Endodermal cell (in vitro differentiated cells): Measurements from ENCODE around the gene CHI3L2. TPM values are rescaled to one million over a fixed set of nuclear protein-coding genes. Genes with fewer than 3 reads are reported as not detected.

Experiments
- DNase-seq: peaks from one replicate; pipeline ENCODE4 v3.0.0-alpha.2; 2017
- H3K27ac ChIP-seq: 2 replicates; pipeline ENCODE4 v1.5.1; 2013; ENCODE audit warnings: mild to moderate bottlenecking, low read depth, low read length, moderate library complexity
- H3K27me3 ChIP-seq: 2 replicates; pipeline ENCODE4 v1.6.1; 2013; ENCODE audit warnings: mild to moderate bottlenecking, low read length, moderate library complexity; ENCODE audit not compliant: insufficient read depth, control insufficient read depth, poor library complexity, severe bottlenecking
- H3K36me3 ChIP-seq: 2 replicates; pipeline ENCODE4 v1.7.0; 2013; ENCODE audit warnings: mild to moderate bottlenecking, low read length, moderate library complexity; ENCODE audit not compliant: control insufficient read depth, insufficient read depth
- H3K4me1 ChIP-seq: one replicate; pipeline ENCODE4 v1.7.0; 2013; ENCODE audit warnings: low read length; ENCODE audit not compliant: control insufficient read depth, insufficient read depth
- H3K4me3 ChIP-seq: 2 replicates; pipeline ENCODE4 v1.5.1; 2013; ENCODE audit warnings: mild to moderate bottlenecking, low read length, moderate library complexity
- H3K9ac ChIP-seq: 2 replicates; pipeline ENCODE4 v1.6.1; 2013; ENCODE audit warnings: mild to moderate bottlenecking, low read length, moderate library complexity; ENCODE audit not compliant: poor library complexity, severe bottlenecking; ENCODE audit errors: extremely low read depth
- H3K9me3 ChIP-seq: 2 replicates; pipeline ENCODE4 v1.6.1; 2013; ENCODE audit warnings: mild to moderate bottlenecking, low read length, moderate library complexity; ENCODE audit not compliant: control insufficient read depth
- H3K27ac Mint-ChIP-seq: 2 replicates; pipeline ENCODE4 v1.8.0; 2020; ENCODE audit warnings: mixed read lengths
- H3K27me3 Mint-ChIP-seq: 2 replicates; pipeline ENCODE4 v1.8.0; 2021; ENCODE audit warnings: mild to moderate bottlenecking, mixed read lengths; ENCODE audit not compliant: insufficient read depth
- H3K36me3 Mint-ChIP-seq: 2 replicates; pipeline ENCODE4 v1.8.0; 2020; ENCODE audit warnings: low read depth, mixed read lengths
- H3K4me1 Mint-ChIP-seq: 2 replicates; pipeline ENCODE4 v1.8.0; 2020; ENCODE audit warnings: mixed read lengths
- H3K4me3 Mint-ChIP-seq: 2 replicates; pipeline ENCODE4 v1.8.0; 2020; ENCODE audit warnings: mild to moderate bottlenecking, moderate library complexity, mixed read lengths
- H3K9me3 Mint-ChIP-seq: 2 replicates; pipeline ENCODE4 v1.8.0; 2020; ENCODE audit warnings: mild to moderate bottlenecking, mixed read lengths
- CTCF ChIP-seq: fragments of 200-600 bp; sonication (generic); conservative IDR thresholded peaks from 2 replicates; pipeline ENCODE4 v1.5.0; 2021; ENCODE audit warnings: antibody characterized with exemption, mild to moderate bottlenecking
- whole genome bisulfite sequencing, 2 experiments: methylation state at CpG; one replicate each; pipeline versions ENCODE4 v1.1.5 to v1.1.7; 2013; ENCODE audit warnings: missing lambda C conversion rate in 2 of 2, mixed read lengths in 1 of 2; ENCODE audit not compliant: insufficient coverage in 1 of 2, insufficient read length in 1 of 2; 5-methylcytosine and 5-hydroxymethylcytosine counted together
- total RNA-seq, 2 donors: library from RNA; stranded (reverse); fragmentation: NEBNext Ultra II Directional in 1 of 2; extraction: Animal tissue kit (Norgen Biotek cat#: 25700) in 1 of 2; gene quantifications; 2 replicates in 1 of 2; 3 replicates in 1 of 2; pipeline ENCODE4 v1.2.1, GENCODE V29; 2021

CHI3L2 gene
- total RNA-seq, 2 donors from 2014 or later = not detected

DNA sequence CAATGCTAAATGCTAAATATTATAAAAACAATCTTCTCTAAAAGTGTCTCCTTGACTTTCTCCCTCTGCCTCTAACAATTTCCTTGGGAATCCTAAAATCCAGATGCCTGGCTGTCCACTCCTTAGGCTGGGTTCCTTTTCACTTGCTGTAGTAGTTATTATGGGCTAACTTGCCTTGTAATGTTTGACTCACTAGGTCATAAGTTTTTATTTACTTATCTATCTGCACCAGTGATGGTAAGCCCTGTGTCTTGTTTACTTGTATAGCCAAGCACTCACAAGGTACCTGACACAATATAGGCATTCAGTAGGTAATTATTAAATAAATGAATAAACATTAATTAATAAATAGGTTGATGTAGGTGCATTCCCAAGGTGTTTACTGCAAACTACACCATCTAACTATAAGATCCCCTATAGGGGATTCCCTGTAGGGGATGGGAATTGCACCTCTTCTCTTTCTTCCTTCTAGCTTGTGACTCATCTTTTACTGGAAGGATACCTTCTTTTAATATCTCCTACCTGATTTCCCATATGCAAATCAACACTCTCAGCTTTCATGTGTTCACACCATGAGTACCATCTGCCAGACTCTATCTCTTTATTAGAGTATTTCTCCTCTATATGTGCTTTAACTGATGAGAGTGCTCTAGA, 48.4 kb downstream of the CHI3L2 start:
- Histone ChIP-seq H3K27me3 (no peaks in the 10 kb centered on the region), H3K27ac (no peak overlapping the region), H3K9ac (no peak overlapping the region), H3K9me3 (peaks cover 21% of the 10 kb centered on the region), H3K4me3 (no peak overlapping the region), H3K36me3 (no peaks in the 10 kb centered on the region), H3K4me1 (peaks cover 8% of the 10 kb centered on the region)
- DNase-seq = no peak
- H3K4me1 Mint-ChIP-seq = peaks cover 22% of the 10 kb centered on the region
- peaks cover 13% of the 10 kb centered on the region for H3K27me3 Mint-ChIP-seq
- no peak for TF ChIP-seq CTCF
- no peak overlapping the region for H3K27ac Mint-ChIP-seq
- peaks cover 10% of the 10 kb centered on the region for H3K9me3 Mint-ChIP-seq
- no peaks in the 10 kb centered on the region for H3K36me3 Mint-ChIP-seq
- no peak overlapping the region for H3K4me3 Mint-ChIP-seq

DNA sequence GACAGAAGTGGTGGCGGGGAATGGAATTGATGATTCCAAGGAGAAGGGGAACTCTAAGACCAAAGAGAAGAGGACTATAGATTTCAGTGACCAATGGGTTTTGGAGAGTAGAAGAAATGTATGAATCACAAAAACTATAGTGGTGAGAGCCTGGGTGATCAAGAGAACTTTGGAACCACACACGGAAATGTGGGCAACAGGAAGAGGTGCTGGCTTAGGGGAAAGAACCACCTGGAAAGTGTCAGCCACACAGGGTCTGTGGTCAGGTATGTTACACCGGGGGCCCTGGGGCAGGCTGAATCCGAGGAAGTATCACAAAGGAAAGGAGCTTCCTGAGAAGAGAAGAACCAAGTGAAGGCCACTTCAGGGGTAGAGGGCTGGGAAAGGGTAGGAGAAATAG, 51.6 kb downstream of the CHI3L2 start:
- Histone ChIP-seq H3K27ac (no peak overlapping the region), H3K27me3 (no peaks in the 10 kb centered on the region), H3K9ac (no peak overlapping the region), H3K36me3 (no peaks in the 10 kb centered on the region), H3K9me3 (peaks cover 21% of the 10 kb centered on the region), H3K4me3 (no peak overlapping the region), H3K4me1 (peaks cover 13% of the 10 kb centered on the region)
- Mint-ChIP-seq H3K4me3 (no peak overlapping the region), H3K9me3 (peaks cover 10% of the 10 kb centered on the region), H3K36me3 (no peaks in the 10 kb centered on the region), H3K27ac (no peak overlapping the region), H3K4me1 (peaks cover 12% of the 10 kb centered on the region), H3K27me3 (peaks cover 6% of the 10 kb centered on the region)
- 90 to 94% methylated on average over 4 of the region's 4 CpGs for WGBS, 2 experiments
- TF ChIP-seq CTCF = no peak
- no peak for DNase-seq

DNA sequence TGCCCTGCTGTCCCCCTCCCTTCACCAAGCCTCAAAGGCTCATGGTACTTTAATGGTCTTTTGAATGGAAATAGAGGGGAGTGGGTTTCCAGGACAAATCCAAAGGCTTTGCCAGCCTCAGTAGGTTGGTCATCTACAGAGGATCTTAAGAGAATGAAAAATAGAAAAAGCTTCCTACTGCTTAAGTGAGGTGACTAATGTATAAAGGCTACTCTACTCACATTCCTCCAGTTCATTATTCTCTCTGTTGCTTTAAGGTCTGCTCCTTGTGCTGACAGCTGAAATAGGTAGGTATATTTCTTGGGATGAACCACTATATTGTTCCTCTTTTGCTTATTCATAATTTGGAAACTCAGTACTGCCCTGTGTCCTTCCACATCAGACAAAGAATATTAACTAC, 52.8 kb downstream of the CHI3L2 start:
- Histone ChIP-seq H3K27me3 (no peaks in the 10 kb centered on the region), H3K4me3 (no peak overlapping the region), H3K4me1 (peaks cover 13% of the 10 kb centered on the region), H3K9ac (no peak overlapping the region), H3K27ac (no peak overlapping the region), H3K36me3 (no peaks in the 10 kb centered on the region), H3K9me3 (peaks cover 21% of the 10 kb centered on the region)
- Mint-ChIP-seq H3K27me3 (peaks cover 6% of the 10 kb centered on the region), H3K4me1 (peaks cover 12% of the 10 kb centered on the region), H3K9me3 (peaks cover 10% of the 10 kb centered on the region), H3K27ac (no peak overlapping the region), H3K4me3 (no peak overlapping the region), H3K36me3 (no peaks in the 10 kb centered on the region)
- no peak for TF ChIP-seq CTCF
- DNase-seq = no peak
